ENCODE results near the gene SDK2.

- TF ChIP-seq CTCF (IDR thresholded peaks at IDR 0.05) (no peak), RAD21 (conservative IDR thresholded peaks at IDR 0.05 in 1 of 2, IDR thresholded peaks at IDR 0.05 in 1 of 2) (no peak), SREBF2 (IDR thresholded peaks at IDR 0.05) (no peak), CHD4 (IDR thresholded peaks at IDR 0.05; ENCODE audit: borderline replicate concordance) (no peak), HES2 (IDR thresholded peaks at IDR 0.05) (no peak), KDM1A (IDR thresholded peaks at IDR 0.05; ENCODE audit: low read depth) (no peak), RFX5 (IDR thresholded peaks at IDR 0.05) (no peak), HMGXB4 (CRISPR knock-in tag; IDR thresholded peaks at IDR 0.05; ENCODE audit: borderline replicate concordance) (no peak), MAX (IDR thresholded peaks at IDR 0.05) (no peak), HDAC2 (IDR thresholded peaks at IDR 0.05) (no peak), CHD2 (IDR thresholded peaks at IDR 0.05; ENCODE audit: low read length, partially characterized antibody) (no peak), BHLHE40 (IDR thresholded peaks at IDR 0.05; ENCODE audit: low read depth, low read length) (no peak)
These were observed 167.3 kb downstream of the SDK2 start for GRCh38 chr17:73476890-73477350.

All from A549 (cell line).